Measurements from ENCODE around the gene TSPAN3.

DNA sequence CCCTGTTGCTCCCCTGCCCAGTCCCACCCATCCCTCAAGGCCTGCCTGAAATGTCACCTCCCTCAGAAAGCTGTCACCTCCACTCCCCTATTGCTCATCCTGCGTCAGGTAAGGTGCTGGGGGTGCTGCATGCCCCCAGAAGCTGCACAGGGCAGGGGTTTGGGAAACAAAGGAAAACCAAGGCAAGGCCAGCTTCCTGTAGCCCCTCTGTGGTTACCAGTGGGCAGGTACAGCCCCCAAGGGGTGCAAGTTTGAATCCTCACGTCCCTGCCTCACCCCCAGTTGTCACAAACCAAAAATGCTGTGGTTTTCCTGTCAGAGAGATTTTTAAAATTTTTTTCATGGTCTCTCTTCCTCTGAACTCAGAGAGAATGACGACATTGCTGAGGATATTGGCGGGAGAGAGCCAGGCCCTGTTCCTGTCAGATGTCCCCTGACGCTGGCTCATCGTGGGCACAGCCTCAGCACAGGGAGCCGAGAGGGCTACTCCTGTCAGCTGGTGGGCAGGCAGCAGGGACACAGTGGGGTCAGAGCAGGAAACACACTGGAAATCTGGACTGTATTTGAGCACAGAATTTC lies 49.0 kb downstream of the TSPAN3 start:
- TF ChIP-seq, protein P1, sequence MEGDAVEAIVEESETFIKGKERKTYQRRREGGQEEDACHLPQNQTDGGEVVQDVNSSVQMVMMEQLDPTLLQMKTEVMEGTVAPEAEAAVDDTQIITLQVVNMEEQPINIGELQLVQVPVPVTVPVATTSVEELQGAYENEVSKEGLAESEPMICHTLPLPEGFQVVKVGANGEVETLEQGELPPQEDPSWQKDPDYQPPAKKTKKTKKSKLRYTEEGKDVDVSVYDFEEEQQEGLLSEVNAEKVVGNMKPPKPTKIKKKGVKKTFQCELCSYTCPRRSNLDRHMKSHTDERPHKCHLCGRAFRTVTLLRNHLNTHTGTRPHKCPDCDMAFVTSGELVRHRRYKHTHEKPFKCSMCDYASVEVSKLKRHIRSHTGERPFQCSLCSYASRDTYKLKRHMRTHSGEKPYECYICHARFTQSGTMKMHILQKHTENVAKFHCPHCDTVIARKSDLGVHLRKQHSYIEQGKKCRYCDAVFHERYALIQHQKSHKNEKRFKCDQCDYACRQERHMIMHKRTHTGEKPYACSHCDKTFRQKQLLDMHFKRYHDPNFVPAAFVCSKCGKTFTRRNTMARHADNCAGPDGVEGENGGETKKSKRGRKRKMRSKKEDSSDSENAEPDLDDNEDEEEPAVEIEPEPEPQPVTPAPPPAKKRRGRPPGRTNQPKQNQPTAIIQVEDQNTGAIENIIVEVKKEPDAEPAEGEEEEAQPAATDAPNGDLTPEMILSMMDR (IDR thresholded peaks at IDR 0.05): no peak
- no peak for TF ChIP-seq EZH2 (IDR thresholded peaks at IDR 0.05; ENCODE audit: borderline replicate concordance, insufficient read depth, low read depth, low read length, poor library complexity, severe bottlenecking)

Data from B cell (primary cell).